ENCODE results near the gene EIPR1.

DNA sequence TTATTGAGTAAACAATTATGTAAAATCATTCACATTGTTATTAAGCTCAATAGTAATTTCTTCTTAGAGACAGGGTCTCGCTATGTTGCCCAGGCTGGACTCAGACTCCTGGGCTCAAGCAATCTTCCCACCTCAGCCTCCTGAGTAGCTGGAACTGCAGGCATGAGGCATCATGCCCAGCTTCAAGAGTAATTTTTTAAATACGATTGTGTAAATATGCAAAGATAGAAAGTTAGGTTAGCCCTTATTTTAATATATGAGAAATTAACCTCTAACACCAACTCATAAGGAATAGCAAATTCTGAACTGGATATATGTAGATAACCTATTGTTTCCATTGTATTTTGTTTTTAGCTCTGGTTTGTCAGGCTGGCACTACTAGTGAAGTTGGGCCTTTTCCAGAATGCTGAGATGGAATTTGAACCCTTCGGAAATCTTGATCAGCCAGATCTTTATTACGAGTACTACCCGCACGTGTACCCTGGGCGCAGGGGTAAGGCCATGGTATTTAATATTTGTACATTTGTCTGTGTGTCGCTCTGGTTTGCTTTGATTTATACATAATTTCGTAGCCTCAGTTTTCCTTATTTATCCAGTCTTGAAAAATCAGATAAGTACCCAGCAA lies 46.7 kb upstream of the EIPR1 start:
- TF ChIP-seq POLR2AphosphoS5 (IDR thresholded peaks at IDR 0.05; ENCODE audit: borderline replicate concordance, low read depth, low read length) (no peak), FOXP2 (optimal IDR thresholded peaks at IDR 0.05; ENCODE audit: control extremely low read depth, extremely low read length, insufficient read depth) (no peak), EZH2 (IDR thresholded peaks at IDR 0.05) (no peak)

Measured in SK-N-MC (cell line).